Liver (tissue), 9 donors: ENCODE results near the gene UNC79. TPM values are rescaled to one million over a fixed set of nuclear protein-coding genes. Genes with fewer than 3 reads are reported as not detected.

Source experiments
- DNase-seq: peaks from one replicate; pipeline ENCODE4 v3.0.0-alpha.2; 2017; ENCODE audit warnings: low spot score
- H3K27ac ChIP-seq, 2 donors: one replicate each; pipeline ENCODE4 v1.7.0; 2013; ENCODE audit warnings: inconsistent platforms in 2 of 2, low read length in 2 of 2, control low read depth in 1 of 2, low read depth in 1 of 2, mild to moderate bottlenecking in 1 of 2
- H3K27me3 ChIP-seq, 4 donors: one replicate each; pipeline versions ENCODE4 v1.6.1 to v1.7.0; 2013; ENCODE audit warnings: low read length in 3 of 4, inconsistent platforms in 1 of 4, mild to moderate bottlenecking in 1 of 4, moderate library complexity in 1 of 4; ENCODE audit not compliant: control insufficient read depth in 4 of 4, insufficient read depth in 4 of 4
- H3K36me3 ChIP-seq, 4 donors: one replicate each; pipeline versions ENCODE4 v1.6.1 to v1.7.0; 2013; ENCODE audit warnings: low read length in 3 of 4, mild to moderate bottlenecking in 3 of 4, low read depth in 1 of 4, moderate library complexity in 1 of 4; ENCODE audit not compliant: control insufficient read depth in 4 of 4, insufficient read depth in 3 of 4
- H3K4me1 ChIP-seq, 4 donors: one replicate each; pipeline versions ENCODE4 v1.6.1 to v1.7.0; 2013; ENCODE audit warnings: low read length in 3 of 4, mild to moderate bottlenecking in 3 of 4, moderate library complexity in 1 of 4; ENCODE audit not compliant: control insufficient read depth in 4 of 4, insufficient read depth in 4 of 4
- H3K4me3 ChIP-seq, 3 donors: one replicate each; pipeline versions ENCODE4 v1.6.1 to v1.7.0; 2013; ENCODE audit warnings: low read length in 3 of 3, control low read depth in 1 of 3, low read depth in 1 of 3, mild to moderate bottlenecking in 1 of 3
- H3K9ac ChIP-seq, 2 donors: one replicate each; pipeline ENCODE4 v1.7.0; 2013; ENCODE audit warnings: low read length in 2 of 2, mild to moderate bottlenecking in 2 of 2, moderate library complexity in 2 of 2, control low read depth in 1 of 2, low read depth in 1 of 2
- H3K9me3 ChIP-seq, 4 donors: one replicate each; pipeline versions ENCODE4 v1.6.1 to v1.7.0; 2013; ENCODE audit warnings: low read length in 3 of 4; ENCODE audit not compliant: control insufficient read depth in 4 of 4
- ATF3 ChIP-seq: IDR thresholded peaks from 2 replicates; pipeline ENCODE4 v1.6.1; 2016; ENCODE audit warnings: antibody characterized with exemption
- CTCF ChIP-seq: fragments of 150-350 bp; IDR thresholded peaks from 2 replicates; pipeline ENCODE4 v1.5.1; 2017; ENCODE audit warnings: improper control_type of control experiment, low read depth, low read length; ENCODE audit not compliant: missing input control
- EGR1 ChIP-seq, 2 donors: IDR thresholded peaks; 2 replicates each; pipeline ENCODE4 v1.6.1; 2016 to 2018; ENCODE audit warnings: antibody characterized with exemption in 2 of 2, low read depth in 2 of 2
- FOXA2 ChIP-seq: IDR thresholded peaks from 2 replicates; pipeline ENCODE4 v1.6.1; 2016; ENCODE audit warnings: antibody characterized with exemption
- GABPA ChIP-seq, 2 donors: IDR thresholded peaks in 1 of 2; conservative IDR thresholded peaks in 1 of 2; 2 replicates each; pipeline ENCODE4 v1.6.1; 2016; ENCODE audit warnings: antibody characterized with exemption in 2 of 2, mild to moderate bottlenecking in 1 of 2, moderate library complexity in 1 of 2
- HNF4A ChIP-seq, 2 donors: conservative IDR thresholded peaks; 2 replicates each; pipeline ENCODE4 v1.6.1; 2016; ENCODE audit warnings: antibody characterized with exemption in 2 of 2, mild to moderate bottlenecking in 2 of 2
- JUND ChIP-seq, 2 donors: IDR thresholded peaks; 2 replicates each; pipeline ENCODE4 v1.6.1; 2016; ENCODE audit warnings: antibody characterized with exemption in 2 of 2
- NR2F2 ChIP-seq: IDR thresholded peaks from 2 replicates; pipeline ENCODE4 v1.6.1; 2016; ENCODE audit warnings: antibody characterized with exemption
- REST ChIP-seq: IDR thresholded peaks from 2 replicates; pipeline ENCODE4 v1.6.1; 2016; ENCODE audit warnings: antibody characterized with exemption, mild to moderate bottlenecking
- RXRA ChIP-seq, 2 donors: IDR thresholded peaks; 2 replicates each; pipeline ENCODE4 v1.6.1; 2017 to 2018; ENCODE audit warnings: antibody characterized with exemption in 2 of 2, mild to moderate bottlenecking in 1 of 2
- SP1 ChIP-seq: IDR thresholded peaks from 2 replicates; pipeline ENCODE4 v1.6.1; 2018; ENCODE audit warnings: antibody characterized with exemption, mild to moderate bottlenecking
- TAF1 ChIP-seq: conservative IDR thresholded peaks from 2 replicates; pipeline ENCODE4 v1.6.1; 2016; ENCODE audit warnings: antibody characterized with exemption, mild to moderate bottlenecking
- YY1 ChIP-seq: IDR thresholded peaks from 2 replicates; pipeline ENCODE4 v1.6.1; 2016; ENCODE audit warnings: antibody characterized with exemption, mild to moderate bottlenecking
- ZBTB33 ChIP-seq: IDR thresholded peaks from 2 replicates; pipeline ENCODE4 v1.6.1; 2016; ENCODE audit warnings: antibody characterized with exemption
- WGBS: extraction: QIAGEN DNeasy Blood & Tissue Kit; methylation state at CpG from one replicate; pipeline ENCODE4 v1.1.7; 2013; 5-methylcytosine and 5-hydroxymethylcytosine counted together
- polyA plus RNA-seq, 2 donors: library from polyadenylated mRNA; stranded (reverse) in 1 of 2; unstranded in 1 of 2; fragments of 200-250 nt in 1 of 2; fragments of >200 nt in 1 of 2; fragmentation: Nextera tagmentation in 1 of 2; extraction: Ambion mirVana in 1 of 2; gene quantifications; one replicate each; pipeline versions ENCODE4 v1.2.1 to v1.2.3, GENCODE V29; 2013 to 2015
- total RNA-seq, 2 donors: library from RNA; depleted of rRNA; stranded (reverse); fragments of >200 nt; gene quantifications; one replicate each; pipeline ENCODE4 v1.2.3, GENCODE V29; 2014
- TF ChIP-seq, protein P1 (sequence below): IDR thresholded peaks from 2 replicates; pipeline ENCODE4 v1.6.1; 2016; ENCODE audit warnings: antibody characterized with exemption
- donor health status: healthy.
- donor health status: healthy.
- donor health status: healthy.
- donor health status: healthy.
- donor health status: healthy.

The UNC79 gene
- total and polyA plus RNA-seq, 4 donors, result 0.01 to 0.08 (median 0.05) TPM; not detected in 1

DNA sequence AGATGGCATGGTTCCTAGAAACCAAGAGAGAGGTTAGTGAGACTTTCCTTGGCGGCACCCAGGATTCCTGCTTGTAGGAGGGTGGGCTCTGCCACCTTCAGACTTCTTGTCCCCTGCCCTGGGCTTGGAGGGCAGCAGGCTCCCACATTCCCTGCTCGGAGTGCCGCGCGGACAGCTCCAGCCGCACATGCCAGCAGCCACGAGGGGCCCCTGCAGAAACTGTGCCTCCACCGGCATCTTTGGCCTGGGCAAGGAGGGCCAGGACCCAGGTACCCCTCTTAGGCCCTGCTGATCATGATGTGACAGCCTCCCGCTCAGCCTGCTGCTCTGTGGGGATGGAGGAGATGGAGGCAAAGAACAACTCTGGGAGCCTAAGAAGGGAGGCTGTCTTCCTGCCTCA lies 295.3 kb downstream of the UNC79 start:
- WGBS, result 90% methylated on average over 9 of the region's 9 CpGs
- TF ChIP-seq FOXA2, result no peak
- TF ChIP-seq NR2F2, result no peak
- no peak for TF ChIP-seq GABPA (IDR thresholded peaks at IDR 0.05 in 1 of 2, conservative IDR thresholded peaks at IDR 0.05 in 1 of 2)
- no peak for TF ChIP-seq RXRA (IDR thresholded peaks at IDR 0.05)
- no peak for TF ChIP-seq ZBTB33
- TF ChIP-seq, protein P1, sequence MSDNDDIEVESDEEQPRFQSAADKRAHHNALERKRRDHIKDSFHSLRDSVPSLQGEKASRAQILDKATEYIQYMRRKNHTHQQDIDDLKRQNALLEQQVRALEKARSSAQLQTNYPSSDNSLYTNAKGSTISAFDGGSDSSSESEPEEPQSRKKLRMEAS, result no peak
- no peak for TF ChIP-seq YY1
- H3K27ac ChIP-seq, result no peak overlapping the region
- no peaks in the 10 kb centered on the region for H3K9me3 ChIP-seq
- no peaks in the 10 kb centered on the region for H3K27me3 ChIP-seq
- DNase-seq, result no peak
- H3K36me3 ChIP-seq, result no peaks in the 10 kb centered on the region
- H3K4me1 ChIP-seq, result no peaks in the 10 kb centered on the region
- no peak overlapping the region for H3K9ac ChIP-seq
- H3K4me3 ChIP-seq, result no peak overlapping the region

- Histone ChIP-seq H3K9me3 (no peaks in the 10 kb centered on the region), H3K4me1 (no peaks in the 10 kb centered on the region), H3K36me3 (no peaks in the 10 kb centered on the region), H3K27me3 (no peaks in the 10 kb centered on the region), H3K4me3 (no peak overlapping the region), H3K9ac (no peak overlapping the region), H3K27ac (no peak overlapping the region)
- DNase-seq, result no peak
- TF ChIP-seq NR2F2, result no peak
- TF ChIP-seq CTCF, result no peak
- TF ChIP-seq HNF4A (conservative IDR thresholded peaks at IDR 0.05), result no peak
- TF ChIP-seq, protein P1, result no peak
- TF ChIP-seq GABPA (IDR thresholded peaks at IDR 0.05 in 1 of 2, conservative IDR thresholded peaks at IDR 0.05 in 1 of 2), result no peak
- no peak for TF ChIP-seq EGR1 (IDR thresholded peaks at IDR 0.05; ENCODE audit: low read depth in 2 of 2)
- TF ChIP-seq SP1, result no peak
- 82% methylated on average over 23 of the region's 23 CpGs for WGBS
Measured at GRCh38 chr14:93727039-93727740, 296.5 kb downstream of the UNC79 start.

- Histone ChIP-seq H3K9ac (no peak overlapping the region), H3K27me3 (no peaks in the 10 kb centered on the region), H3K9me3 (no peaks in the 10 kb centered on the region), H3K27ac (no peak overlapping the region), H3K4me1 (no peaks in the 10 kb centered on the region), H3K36me3 (no peaks in the 10 kb centered on the region), H3K4me3 (no peak overlapping the region)
- DNase-seq, result no peak
- WGBS, result 91% methylated on average over 19 of the region's 19 CpGs
- TF ChIP-seq TAF1, result no peak
- no peak for TF ChIP-seq GABPA (IDR thresholded peaks at IDR 0.05 in 1 of 2, conservative IDR thresholded peaks at IDR 0.05 in 1 of 2)
- no peak for TF ChIP-seq YY1
- TF ChIP-seq, protein P1, result no peak
- TF ChIP-seq RXRA (IDR thresholded peaks at IDR 0.05), result no peak
- no peak for TF ChIP-seq JUND (IDR thresholded peaks at IDR 0.05)
- no peak for TF ChIP-seq NR2F2
- TF ChIP-seq EGR1 (IDR thresholded peaks at IDR 0.05; ENCODE audit: low read depth in 2 of 2), result no peak
- TF ChIP-seq HNF4A (conservative IDR thresholded peaks at IDR 0.05), result no peak
- no peak for TF ChIP-seq ATF3
- TF ChIP-seq REST, result no peak
Measured at GRCh38 chr14:93727917-93728650, 297.3 kb downstream of the UNC79 start.
